Suprapubic skin (tissue), 3 donors: ENCODE measurements around the gene KIF16B.

Source experiments
- CTCF ChIP-seq, 2 donors: fragments of 200-600 bp in 1 of 2; fragments of 450-650 bp in 1 of 2; sonication (generic) in 1 of 2; IDR thresholded peaks; one replicate each; pipeline ENCODE4 v1.5.1; 2016 to 2019; ENCODE audit warnings: antibody characterized with exemption in 2 of 2, mild to moderate bottlenecking in 1 of 2, moderate library complexity in 1 of 2
- POLR2A ChIP-seq, 2 donors: fragments of 450-650 bp; IDR thresholded peaks; one replicate each; pipeline ENCODE4 v1.6.1; 2017; ENCODE audit warnings: antibody characterized with exemption in 2 of 2, mild to moderate bottlenecking in 2 of 2, moderate library complexity in 2 of 2

DNA sequence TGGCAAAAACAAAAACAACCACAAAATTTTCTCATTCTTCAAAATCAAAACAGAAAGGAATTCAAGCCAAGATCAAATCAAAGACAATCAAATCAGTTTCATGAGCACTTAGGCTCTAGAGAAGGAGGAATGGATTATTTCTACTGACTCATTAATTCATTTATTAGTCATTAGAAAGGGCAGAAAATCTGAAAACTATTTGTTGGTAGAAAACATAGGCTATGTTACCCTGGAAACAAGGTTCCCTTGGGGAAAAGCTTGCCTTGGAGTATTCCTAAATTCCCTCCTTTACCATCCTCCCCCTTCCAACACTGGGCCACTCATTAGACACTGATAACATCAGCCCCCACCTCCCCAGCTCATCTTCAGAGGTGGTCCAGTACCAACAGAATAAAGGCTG, 17.5 kb downstream of the KIF16B start:
- no peak for TF ChIP-seq CTCF (IDR thresholded peaks at IDR 0.05)
- no peak for TF ChIP-seq POLR2A (IDR thresholded peaks at IDR 0.05)
